ENCODE measurements around the gene ENO1. TPM values are rescaled to one million over a fixed set of nuclear protein-coding genes. Genes with fewer than 3 reads are reported as not detected.

ENO1 gene
- total RNA-seq, 1 donor = 1,401 TPM

- no peak for TF ChIP-seq CTCF (IDR thresholded peaks at IDR 0.05; ENCODE audit: insufficient read depth, low read depth, low read length)
- no peak overlapping the region for H3K4me3 ChIP-seq (ENCODE audit: low read depth, low read length)
- DNase-seq (ENCODE audit: low read depth) = no peak
These were observed 8.4 kb downstream of the ENO1 start for GRCh38 chr1:8870103-8870502.

- no peak for TF ChIP-seq CTCF (IDR thresholded peaks at IDR 0.05; ENCODE audit: insufficient read depth, low read depth, low read length)
- no peak overlapping the region for H3K4me3 ChIP-seq (ENCODE audit: low read depth, low read length)
- DNase-seq (ENCODE audit: low read depth) = no peak
These were observed 10.5 kb downstream of the ENO1 start for GRCh38 chr1:8867878-8868567.

- no peak for DNase-seq (ENCODE audit: low read depth)
- TF ChIP-seq CTCF (IDR thresholded peaks at IDR 0.05; ENCODE audit: insufficient read depth, low read depth, low read length) = no peak
- H3K4me3 ChIP-seq (ENCODE audit: low read depth, low read length) = no peak overlapping the region
These were observed 11.6 kb downstream of the ENO1 start for GRCh38 chr1:8866792-8867415.

- no peak for DNase-seq (ENCODE audit: low read depth)
- H3K4me3 ChIP-seq (ENCODE audit: low read depth, low read length) = no peak overlapping the region
- TF ChIP-seq CTCF (IDR thresholded peaks at IDR 0.05; ENCODE audit: insufficient read depth, low read depth, low read length) = no peak
These were observed 12.2 kb downstream of the ENO1 start for GRCh38 chr1:8866173-8866791.

- TF ChIP-seq CTCF (IDR thresholded peaks at IDR 0.05; ENCODE audit: insufficient read depth, low read depth, low read length) = no peak
- no peak overlapping the region for H3K4me3 ChIP-seq (ENCODE audit: low read depth, low read length)
- no peak for DNase-seq (ENCODE audit: low read depth)
These were observed 13.7 kb downstream of the ENO1 start for GRCh38 chr1:8864713-8865344.

GRCh38 chr1:8863794-8864233, 14.7 kb downstream of the ENO1 start:
- no peak for TF ChIP-seq CTCF (IDR thresholded peaks at IDR 0.05; ENCODE audit: insufficient read depth, low read depth, low read length)
- H3K4me3 ChIP-seq (ENCODE audit: low read depth, low read length) = no peak overlapping the region
- DNase-seq (ENCODE audit: low read depth) = no peak
